HCT116 (cell line): ENCODE data around the gene BRMS1L. TPM values are rescaled to one million over a fixed set of nuclear protein-coding genes. Genes with fewer than 3 reads are reported as not detected.

Experiments
- ATAC-seq: fragments of 200-7000 bp; cut with Tn5 transposase; 2 replicates; pipeline ENCODE4 v1.9.1; 2020; ENCODE audit warnings: mild to moderate bottlenecking, moderate library complexity
- BruUV-seq: library from RNA; stranded (reverse); fragments of 400-500 nt; replicated peaks from 2 replicates; lab custom pipeline; 2021; lab: Mats Ljungman, UMichigan
- CTCF ChIA-PET: fragments of 300-600 bp; sonication (Branson Sonifier 250); formaldehyde crosslinking; loops from one replicate; lab custom pipeline; 2021; ENCODE audit warnings: antibody characterized with exemption; lab: Charles Lee
- POLR2A ChIA-PET: fragments of 300-600, 350-600 bp; sonication (Branson Sonifier 250); formaldehyde crosslinking; loops from one replicate; lab custom pipeline; 2021; ENCODE audit warnings: antibody characterized with exemption; lab: Charles Lee
- RAD21 ChIA-PET, 2 experiments: fragments of 300-600 bp; sonication (Branson Sonifier 250); formaldehyde crosslinking; loops; one replicate each; lab custom pipeline; 2023; ENCODE audit warnings: low total read pairs in 2 of 2; ENCODE audit not compliant: uncharacterized antibody in 2 of 2, unreplicated experiment in 2 of 2, low non-redundant PET in 1 of 2; lab: Charles Lee
- DNase-seq: peaks from one replicate; pipeline ENCODE4 v3.0.0-alpha.2; 2010; ENCODE audit warnings: low read depth, low spot score
- H2AFZ ChIP-seq: fragments of 200-600 bp; shearing (Covaris generic), sonication (generic); 2 replicates; pipeline ENCODE4 v1.6.1; 2017; ENCODE audit warnings: low read depth, mixed run types, mixed read lengths, antibody characterized with exemption, low read length; ENCODE audit not compliant: poor library complexity, severe bottlenecking
- H3K27ac ChIP-seq: 2 replicates; pipeline ENCODE4 v1.5.1; 2012; ENCODE audit warnings: low read depth, low read length
- H3K27me3 ChIP-seq: fragments of 200-600 bp; sonication (generic); 2 replicates; pipeline ENCODE4 v1.6.1; 2016; ENCODE audit warnings: mixed run types, low read length, mixed read lengths; ENCODE audit not compliant: insufficient read depth
- H3K36me3 ChIP-seq, 2 experiments: fragments of 200-500 bp in 1 of 2; fragments of 200-600 bp in 1 of 2; sonication (Bioruptor generic) in 1 of 2; sonication (generic) in 1 of 2; 2 replicates each; pipeline versions ENCODE4 v1.5.1 to v1.6.1; 2014 to 2016; ENCODE audit warnings: low read length in 2 of 2, inconsistent platforms in 1 of 2, mixed read lengths in 1 of 2, mixed run types in 1 of 2; ENCODE audit not compliant: insufficient read depth in 2 of 2, control insufficient read depth in 1 of 2
- H3K4me1 ChIP-seq, 2 experiments: fragments of 200-600 bp in 1 of 2; sonication (generic) in 1 of 2; 2 replicates each; pipeline versions ENCODE4 v1.5.1 to v1.6.1; 2012 to 2017; ENCODE audit warnings: low read length in 2 of 2, inconsistent platforms in 1 of 2, mild to moderate bottlenecking in 1 of 2, mixed read lengths in 1 of 2, mixed run types in 1 of 2, moderate library complexity in 1 of 2; ENCODE audit not compliant: insufficient read depth in 2 of 2, control insufficient read depth in 1 of 2
- H3K4me2 ChIP-seq: fragments of 200-600 bp; sonication (generic); 2 replicates; pipeline ENCODE4 v1.6.1; 2017; ENCODE audit warnings: mixed run types, low read length, mixed read lengths
- H3K4me3 ChIP-seq, 2 experiments: fragments of 200-600 bp in 1 of 2; sonication (generic) in 1 of 2; replicated peaks in 1 of 2; 2 replicates each; pipeline ENCODE4 v1.5.1; 2011 to 2016; ENCODE audit warnings: low read length in 2 of 2, control low read depth in 1 of 2, low read depth in 1 of 2, mild to moderate bottlenecking in 1 of 2, mixed read lengths in 1 of 2, mixed run types in 1 of 2
- H3K79me2 ChIP-seq: fragments of 200-600 bp; sonication (generic); 2 replicates; pipeline ENCODE4 v1.6.1; 2017; ENCODE audit warnings: mild to moderate bottlenecking, mixed run types, low read length, moderate library complexity, mixed read lengths; ENCODE audit not compliant: insufficient read depth
- H3K9ac ChIP-seq: fragments of 200-600 bp; sonication (generic); 2 replicates; pipeline ENCODE4 v1.6.1; 2016; ENCODE audit warnings: low read length, mixed read lengths
- H3K9me2 ChIP-seq: fragments of 200-600 bp; sonication (generic), shearing (Covaris generic); 2 replicates; pipeline ENCODE4 v1.6.1; 2017; ENCODE audit warnings: mixed run types, mild to moderate bottlenecking, moderate library complexity; ENCODE audit not compliant: insufficient read depth
- H3K9me3 ChIP-seq, 2 experiments: fragments of 200-500 bp in 1 of 2; fragments of 200-600 bp in 1 of 2; sonication (Bioruptor generic) in 1 of 2; sonication (generic) in 1 of 2; 2 replicates each; pipeline ENCODE4 v1.6.1; 2014 to 2017; ENCODE audit warnings: low read length in 2 of 2, mixed read lengths in 2 of 2, inconsistent platforms in 1 of 2, low read depth in 1 of 2, mild to moderate bottlenecking in 1 of 2, mixed run types in 1 of 2, moderate library complexity in 1 of 2; ENCODE audit not compliant: control insufficient read depth in 1 of 2, insufficient read depth in 1 of 2
- H4K20me1 ChIP-seq: fragments of 200-600 bp; sonication (generic), shearing (Covaris generic); 2 replicates; pipeline ENCODE4 v1.6.1; 2017; ENCODE audit warnings: mixed run types, mild to moderate bottlenecking, moderate library complexity; ENCODE audit not compliant: insufficient read depth
- CBX3 ChIP-seq: IDR thresholded peaks from 2 replicates; pipeline ENCODE4 v1.6.1; 2012; ENCODE audit warnings: low read depth
- CTCF ChIP-seq, 3 experiments: fragments of 200-600 bp in 1 of 3; sonication (generic) in 1 of 3; IDR thresholded peaks in 2 of 3; conservative IDR thresholded peaks in 1 of 3; 2 replicates each; pipeline ENCODE4 v1.5.1; 2012 to 2017; ENCODE audit warnings: low read depth in 2 of 3, low read length in 2 of 3, antibody characterized with exemption in 1 of 3, borderline replicate concordance in 1 of 3, control low read depth in 1 of 3, mild to moderate bottlenecking in 1 of 3, mixed read lengths in 1 of 3, mixed run types in 1 of 3, moderate library complexity in 1 of 3; ENCODE audit not compliant: insufficient read depth in 1 of 3
- EGR1 ChIP-seq: IDR thresholded peaks from 2 replicates; pipeline ENCODE4 v1.6.1; 2012; ENCODE audit warnings: low read depth
- ELF1 ChIP-seq: IDR thresholded peaks from 2 replicates; pipeline ENCODE4 v1.6.1; 2012; ENCODE audit warnings: low read depth, borderline replicate concordance
- FOSL1 ChIP-seq: IDR thresholded peaks from 2 replicates; pipeline ENCODE4 v1.6.1; 2012; ENCODE audit warnings: low read depth
- ZBTB33 ChIP-seq: IDR thresholded peaks from 2 replicates; pipeline ENCODE4 v1.6.1; 2011; ENCODE audit warnings: mild to moderate bottlenecking, low read length, moderate library complexity; ENCODE audit not compliant: insufficient replicate concordance; ENCODE audit errors: extremely low read depth
- ZFX ChIP-seq: fragments of 450-650 bp; IDR thresholded peaks from 2 replicates; pipeline ENCODE4 v1.6.1; 2017
- ZNF274 ChIP-seq: fragments of 200-500 bp; sonication (Bioruptor generic); IDR thresholded peaks from 2 replicates; pipeline ENCODE4 v1.6.1; 2014; ENCODE audit warnings: mild to moderate bottlenecking, low read depth, low read length, inconsistent platforms
- intact Hi-C: fragments of 100-400 bp; cut with micrococcal nuclease; formaldehyde crosslinking; loops from 2 replicates; pipeline ENCODE4 v1.10.0; 2022
- total RNA-seq: library from RNA; stranded (reverse); gene quantifications from one replicate; pipeline ENCODE4 v1.2.1, GENCODE V29; 2021; ENCODE audit not compliant: unreplicated experiment

The BRMS1L gene
- total RNA-seq, 1 experiment from 2014 or later, result 6.2 TPM

- no peak overlapping the region for H2AFZ ChIP-seq
- H3K79me2 ChIP-seq, result no peaks in the 10 kb centered on the region
- ChIA-PET CTCF (no interaction called here), POLR2A (no interaction called here)
- no peak for DNase-seq
- TF ChIP-seq FOSL1, result no peak
- TF ChIP-seq ZFX, result no peak
- TF ChIP-seq ZNF274, result no peak
- TF ChIP-seq EGR1, result no peak
- TF ChIP-seq ZBTB33, result no peak
- TF ChIP-seq ELF1, result no peak
- no peak for TF ChIP-seq CTCF (IDR thresholded peaks at IDR 0.05 in 2 of 3, conservative IDR thresholded peaks at IDR 0.05 in 1 of 3; ENCODE audit: borderline replicate concordance in 1 of 3, insufficient read depth in 1 of 3, low read depth in 2 of 3, low read length in 2 of 3)
- TF ChIP-seq CBX3, result no peak
- TF ChIP-seq, all 23 proteins: peak for 0
- no peak overlapping the region for H3K9ac ChIP-seq
- intact Hi-C loops, result no loop called here
- no peaks in the 10 kb centered on the region for H3K9me2 ChIP-seq
- RAD21 ChIA-PET, result no interaction called here
- no peak overlapping the region for H3K4me3 ChIP-seq
- H3K4me1 ChIP-seq, result no peaks in the 10 kb centered on the region
- no peaks in the 10 kb centered on the region for H3K27me3 ChIP-seq
- no peak overlapping the region for H3K4me2 ChIP-seq
- H3K9me3 ChIP-seq, result no peaks in the 10 kb centered on the region
- H3K27ac ChIP-seq, result no peak overlapping the region
- no TSS peak for BruUV-seq
- no peak for ATAC-seq
- no peaks in the 10 kb centered on the region for H3K36me3 ChIP-seq
- H4K20me1 ChIP-seq, result no peaks in the 10 kb centered on the region
Observed at GRCh38 chr14:35853225-35853624, 27.1 kb downstream of the BRMS1L start.
